H1 (cell line): ENCODE results near the gene KRTAP4-7. TPM values are rescaled to one million over a fixed set of nuclear protein-coding genes. Genes with fewer than 3 reads are reported as not detected.

Experiments used
- CTCF ChIA-PET: fragments of 300-600 bp; sonication (Branson Sonifier 250); formaldehyde crosslinking; loops from one replicate; lab custom pipeline; 2021; ENCODE audit not compliant: partially characterized antibody; lab: Charles Lee
- POLR2A ChIA-PET: fragments of 300-600 bp; sonication (Branson Sonifier 250); formaldehyde crosslinking; loops from one replicate; lab custom pipeline; 2021; ENCODE audit warnings: inconsistent platforms; ENCODE audit not compliant: partially characterized antibody; lab: Charles Lee
- DNase-seq, 2 experiments: peaks; one replicate each; pipeline versions ENCODE4 v3.0.0 to v3.0.0-alpha.2; 2010 to 2022; ENCODE audit warnings: low spot score in 2 of 2, low read depth in 1 of 2, mixed read lengths in 1 of 2
- FAIRE-seq: peaks from 2 replicates; lab custom pipeline; 2011; peaks lifted over from hg19 to GRCh38; lab: Jason Lieb, UNC
- H2AFZ ChIP-seq: 2 replicates; pipeline ENCODE4 v1.8.1; 2012; ENCODE audit warnings: low read length, inconsistent platforms
- H2AK5ac ChIP-seq: 2 replicates; pipeline ENCODE4 v1.6.1; 2013; ENCODE audit warnings: low read depth, low read length
- H2BK120ac ChIP-seq: replicated peaks from 2 replicates; pipeline ENCODE3; 2013; ENCODE audit warnings: low read depth, low read length, inconsistent platforms
- H2BK12ac ChIP-seq: 2 replicates; pipeline ENCODE4 v1.6.1; 2013; ENCODE audit warnings: low read depth, low read length
- H2BK15ac ChIP-seq: 2 replicates; pipeline ENCODE4 v1.6.1; 2013; ENCODE audit warnings: low read length
- H2BK20ac ChIP-seq: 2 replicates; pipeline ENCODE4 v1.6.1; 2013; ENCODE audit warnings: low read length
- H2BK5ac ChIP-seq: 2 replicates; pipeline ENCODE4 v1.6.1; 2013; ENCODE audit warnings: low read depth, low read length
- H3K14ac ChIP-seq: 2 replicates; pipeline ENCODE4 v1.6.1; 2013; ENCODE audit warnings: inconsistent platforms; ENCODE audit not compliant: insufficient read length
- H3K18ac ChIP-seq: 2 replicates; pipeline ENCODE4 v1.6.1; 2013; ENCODE audit warnings: low read length; ENCODE audit errors: extremely low read depth
- H3K23ac ChIP-seq: 2 replicates; pipeline ENCODE4 v1.6.1; 2013; ENCODE audit warnings: inconsistent platforms; ENCODE audit not compliant: insufficient read length
- H3K23me2 ChIP-seq: 2 replicates; pipeline ENCODE4 v1.6.1; 2013; ENCODE audit warnings: low read depth, low read length
- H3K27ac ChIP-seq: 2 replicates; pipeline ENCODE4 v1.6.1; 2011; ENCODE audit warnings: low read depth, low read length, inconsistent platforms
- H3K27me3 ChIP-seq, 4 experiments: replicated peaks in 1 of 4; 1 replicate in 1 of 4; 2 replicates in 3 of 4; pipeline versions ENCODE4 v1.6.1 to v1.8.1; 2011 to 2013; ENCODE audit warnings: low read length in 3 of 4, mild to moderate bottlenecking in 3 of 4, inconsistent platforms in 2 of 4, mixed read lengths in 2 of 4, moderate library complexity in 1 of 4; ENCODE audit not compliant: control insufficient read depth in 3 of 4, insufficient read depth in 3 of 4; ENCODE audit errors: extremely low read depth in 1 of 4
- H3K36me3 ChIP-seq, 4 experiments: 2 replicates each; pipeline versions ENCODE4 v1.6.1 to v1.8.1; 2011 to 2013; ENCODE audit warnings: mild to moderate bottlenecking in 4 of 4, low read length in 3 of 4, moderate library complexity in 2 of 4, control low read depth in 1 of 4, inconsistent platforms in 1 of 4; ENCODE audit not compliant: insufficient read depth in 4 of 4, control insufficient read depth in 2 of 4
- H3K4ac ChIP-seq: replicated peaks from 2 replicates; pipeline ENCODE3; 2013; ENCODE audit warnings: low read length, low read depth, mixed read lengths, inconsistent platforms; ENCODE audit not compliant: insufficient read length
- H3K4me1 ChIP-seq, 4 experiments: replicated peaks in 1 of 4; 1 replicate in 1 of 4; 2 replicates in 3 of 4; pipeline versions ENCODE4 v1.6.1 to v1.8.1; 2011 to 2013; ENCODE audit warnings: low read length in 3 of 4, inconsistent platforms in 2 of 4, mixed read lengths in 1 of 4; ENCODE audit not compliant: insufficient read depth in 4 of 4, control insufficient read depth in 3 of 4
- H3K4me2 ChIP-seq, 2 experiments: 2 replicates each; pipeline versions ENCODE4 v1.6.1 to v1.8.1; 2011 to 2013; ENCODE audit warnings: low read depth in 2 of 2, low read length in 2 of 2, control low read depth in 1 of 2, inconsistent platforms in 1 of 2, mild to moderate bottlenecking in 1 of 2; ENCODE audit not compliant: insufficient read depth in 1 of 2
- H3K4me3 ChIP-seq, 4 experiments: fragments of 200-600, 300-600 bp in 1 of 4; sonication (generic), shearing (Covaris generic), sonication (Bioruptor Twin) in 1 of 4; 2 replicates each; pipeline versions ENCODE4 v1.5.1 to v1.8.1; 2011 to 2016; ENCODE audit warnings: low read length in 4 of 4, low read depth in 3 of 4, control low read depth in 2 of 4, inconsistent platforms in 2 of 4, mild to moderate bottlenecking in 2 of 4, mixed read lengths in 1 of 4, moderate library complexity in 1 of 4; ENCODE audit not compliant: insufficient read depth in 2 of 4; ENCODE audit errors: extremely low read depth in 1 of 4
- H3K56ac ChIP-seq: replicated peaks from 2 replicates; pipeline ENCODE3; 2013; ENCODE audit warnings: low read depth, mild to moderate bottlenecking, mixed read lengths, low read length, inconsistent platforms; ENCODE audit not compliant: insufficient read length
- H3K79me1 ChIP-seq: 2 replicates; pipeline ENCODE4 v1.6.1; 2013; ENCODE audit warnings: low read depth, low read length, control low read depth
- H3K79me2 ChIP-seq, 2 experiments: 2 replicates each; pipeline versions ENCODE4 v1.6.1 to v1.8.1; 2012 to 2013; ENCODE audit warnings: low read length in 2 of 2, mild to moderate bottlenecking in 2 of 2, inconsistent platforms in 1 of 2; ENCODE audit not compliant: insufficient read depth in 2 of 2, control insufficient read depth in 1 of 2
- H3K9ac ChIP-seq, 4 experiments: replicated peaks in 1 of 4; 1 replicate in 1 of 4; 2 replicates in 3 of 4; pipeline versions ENCODE4 v1.6.1 to v1.8.1; 2011 to 2013; ENCODE audit warnings: low read depth in 3 of 4, low read length in 3 of 4, control low read depth in 2 of 4, mild to moderate bottlenecking in 2 of 4, moderate library complexity in 2 of 4, inconsistent platforms in 1 of 4; ENCODE audit errors: extremely low read depth in 1 of 4
- H3K9me3 ChIP-seq, 2 experiments: 2 replicates each; pipeline versions ENCODE4 v1.6.1 to v1.8.1; 2012 to 2013; ENCODE audit warnings: mild to moderate bottlenecking in 2 of 2, moderate library complexity in 2 of 2, control low read depth in 1 of 2, inconsistent platforms in 1 of 2, low read depth in 1 of 2, low read length in 1 of 2, mixed read lengths in 1 of 2; ENCODE audit not compliant: insufficient read depth in 2 of 2
- H4K20me1 ChIP-seq, 2 experiments: replicated peaks in 1 of 2; 2 replicates each; pipeline versions ENCODE3 to v1.8.1; 2011 to 2013; ENCODE audit warnings: inconsistent platforms in 2 of 2, low read length in 2 of 2, mild to moderate bottlenecking in 1 of 2; ENCODE audit not compliant: insufficient read depth in 2 of 2, control insufficient read depth in 1 of 2
- H4K5ac ChIP-seq: 2 replicates; pipeline ENCODE4 v1.6.1; 2013; ENCODE audit warnings: low read length, low read depth, mixed read lengths, inconsistent platforms; ENCODE audit not compliant: insufficient read length
- H4K8ac ChIP-seq: 2 replicates; pipeline ENCODE4 v1.8.0; 2013; ENCODE audit warnings: mild to moderate bottlenecking, moderate library complexity, low read length, inconsistent platforms; ENCODE audit not compliant: insufficient read depth; ENCODE audit errors: extremely low read depth
- H4K91ac ChIP-seq: replicated peaks from 2 replicates; pipeline ENCODE3; 2013; ENCODE audit warnings: low read length, mixed read lengths, inconsistent platforms; ENCODE audit not compliant: insufficient read length
- CHD2 ChIP-seq: IDR thresholded peaks from 2 replicates; pipeline ENCODE4 v1.6.1; 2012; ENCODE audit warnings: low read length, improper control_type of control experiment
- JUN ChIP-seq: IDR thresholded peaks from 2 replicates; pipeline ENCODE4 v1.6.1; 2011; ENCODE audit warnings: low read depth, mild to moderate bottlenecking, improper control_type of control experiment, low read length
- PHF8 ChIP-seq: fragments of 200-600 bp; sonication (generic); conservative IDR thresholded peaks from 2 replicates; pipeline ENCODE4 v1.7.1; 2012; ENCODE audit warnings: low read depth, mild to moderate bottlenecking, inconsistent platforms, low read length, moderate library complexity
- WGBS, 2 experiments: shearing (Covaris generic) in 1 of 2; methylation state at CpG; one replicate each; pipeline versions ENCODE4 v1.1.6 to v1.1.7; 2013 to 2015; ENCODE audit warnings: low lambda C conversion rate in 2 of 2, mixed read lengths in 2 of 2, inconsistent platforms in 1 of 2, low coverage in 1 of 2, missing lambda C conversion rate in 1 of 2; ENCODE audit not compliant: insufficient replicate concordance in 2 of 2, insufficient coverage in 1 of 2, insufficient read length in 1 of 2; ENCODE audit errors: extremely low coverage in 1 of 2, missing lambda C conversion rate in 1 of 2; 5-methylcytosine and 5-hydroxymethylcytosine counted together
- polyA plus RNA-seq, 7 experiments: library from polyadenylated mRNA; depleted of rRNA in 3 of 7; stranded (reverse) in 5 of 7; unstranded in 2 of 7; fragments of >200 nt in 5 of 7; fragments of 200-250 nt in 2 of 7; gene quantifications; 1 replicate in 5 of 7; 2 replicates in 1 of 7; 4 replicates in 1 of 7; pipeline versions ENCODE4 v1.2.1 to v1.2.3, GENCODE V29; 2011 to 2013; ENCODE audit warnings: missing spikeins in 2 of 7, mixed read lengths in 2 of 7
- total RNA-seq: library from RNA; stranded (reverse); fragmentation: NEBNext Ultra II Directional; extraction: Animal tissue kit (Norgen Biotek cat#: 25700); gene quantifications from 2 replicates; pipeline ENCODE4 v1.2.1, GENCODE V29; 2021

The KRTAP4-7 gene
- total and polyA plus RNA-seq, 2 of the 8 experiments (the other 6 are each of a cell fraction or from before 2014, with no cell fraction given): not detected

DNA sequence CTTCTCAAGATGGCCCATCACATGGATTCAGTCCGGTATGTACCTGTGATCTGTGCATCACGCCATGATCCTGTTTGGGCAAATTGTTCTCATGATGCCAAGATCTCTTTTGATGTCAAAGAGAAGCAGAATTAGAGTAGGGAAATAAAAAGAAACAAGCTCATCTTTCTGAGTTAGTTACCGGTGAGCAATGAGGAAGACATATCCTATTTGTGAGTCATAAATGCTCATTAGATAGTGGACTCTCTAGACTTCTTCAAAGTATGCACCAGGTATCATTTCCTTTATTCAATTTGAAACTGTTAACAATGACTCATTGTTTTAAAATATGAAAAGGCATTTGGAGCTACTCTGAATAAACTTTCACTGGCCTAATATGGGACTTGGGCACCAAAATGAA lies 48.0 kb downstream of the KRTAP4-7 start:
- Histone ChIP-seq H3K23me2 (no peaks in the 10 kb centered on the region), H4K8ac (no peak overlapping the region), H3K4me1 (no peaks in the 10 kb centered on the region), H4K5ac (no peak overlapping the region), H3K27ac (no peak overlapping the region), H3K4ac (no peak overlapping the region), H2BK120ac (no peak overlapping the region), H4K91ac (no peak overlapping the region), H3K14ac (no peak overlapping the region), H2BK20ac (no peak overlapping the region), H2BK5ac (no peak overlapping the region), H3K18ac (no peak overlapping the region), H3K56ac (no peak overlapping the region), H3K9ac (no peak overlapping the region), H2BK15ac (no peak overlapping the region), H3K23ac (no peak overlapping the region), H3K9me3 (no peaks in the 10 kb centered on the region), H3K4me3 (no peak overlapping the region), H2BK12ac (no peak overlapping the region), H3K4me2 (no peak overlapping the region), H3K36me3 (no peaks in the 10 kb centered on the region), H4K20me1 (no peaks in the 10 kb centered on the region), H3K79me1 (no peaks in the 10 kb centered on the region), H3K79me2 (no peaks in the 10 kb centered on the region), H2AFZ (no peak overlapping the region), H3K27me3 (no peaks in the 10 kb centered on the region), H2AK5ac (no peak overlapping the region)
- DNase-seq (no peak), FAIRE-seq (no peak)
- TF ChIP-seq PHF8 (no peak), CHD2 (no peak), JUN (no peak)
- CTCF ChIA-PET: interaction anchor here (1.2 kb wide), 1 partner anchor 219 kb away, joined by 3 read pairs; no protein-coding TSS in a partner anchor
- POLR2A ChIA-PET: no interaction called here
- 90% methylated on average over 3 of the region's 3 CpGs; no CpG with 5 or more reads in 1 of the 2 experiments for WGBS, 2 experiments
